ENCODE measurements around the gene SLK. TPM values are rescaled to one million over a fixed set of nuclear protein-coding genes. Genes with fewer than 3 reads are reported as not detected.

The SLK gene
- total and polyA plus RNA-seq, 10 of the 15 experiments (the other 5 are each of a cell fraction or from before 2014, with no cell fraction given): 2.5 to 24.2 (median 11.1) TPM

DNA sequence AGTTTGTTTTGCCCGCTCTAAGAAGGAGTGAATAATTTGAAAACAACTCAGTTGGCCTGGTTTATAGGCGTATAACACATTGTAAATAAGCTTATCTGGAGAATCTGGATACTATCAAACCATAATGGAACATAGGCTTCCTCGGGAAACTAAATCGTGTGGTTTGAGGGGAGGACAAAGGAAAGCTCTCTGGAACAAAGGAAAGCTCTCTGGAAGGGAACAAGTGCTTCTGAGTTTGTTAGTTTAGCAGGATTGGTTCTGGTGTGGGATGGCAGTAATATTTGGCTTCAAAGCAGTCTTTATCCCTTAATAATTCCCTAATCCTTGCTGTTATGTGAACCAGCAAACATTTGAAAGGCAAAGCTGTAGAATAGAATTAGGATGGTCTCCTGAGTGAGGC is 15.0 kb upstream of the SLK start (continued):
- TF ChIP-seq, protein P1, sequence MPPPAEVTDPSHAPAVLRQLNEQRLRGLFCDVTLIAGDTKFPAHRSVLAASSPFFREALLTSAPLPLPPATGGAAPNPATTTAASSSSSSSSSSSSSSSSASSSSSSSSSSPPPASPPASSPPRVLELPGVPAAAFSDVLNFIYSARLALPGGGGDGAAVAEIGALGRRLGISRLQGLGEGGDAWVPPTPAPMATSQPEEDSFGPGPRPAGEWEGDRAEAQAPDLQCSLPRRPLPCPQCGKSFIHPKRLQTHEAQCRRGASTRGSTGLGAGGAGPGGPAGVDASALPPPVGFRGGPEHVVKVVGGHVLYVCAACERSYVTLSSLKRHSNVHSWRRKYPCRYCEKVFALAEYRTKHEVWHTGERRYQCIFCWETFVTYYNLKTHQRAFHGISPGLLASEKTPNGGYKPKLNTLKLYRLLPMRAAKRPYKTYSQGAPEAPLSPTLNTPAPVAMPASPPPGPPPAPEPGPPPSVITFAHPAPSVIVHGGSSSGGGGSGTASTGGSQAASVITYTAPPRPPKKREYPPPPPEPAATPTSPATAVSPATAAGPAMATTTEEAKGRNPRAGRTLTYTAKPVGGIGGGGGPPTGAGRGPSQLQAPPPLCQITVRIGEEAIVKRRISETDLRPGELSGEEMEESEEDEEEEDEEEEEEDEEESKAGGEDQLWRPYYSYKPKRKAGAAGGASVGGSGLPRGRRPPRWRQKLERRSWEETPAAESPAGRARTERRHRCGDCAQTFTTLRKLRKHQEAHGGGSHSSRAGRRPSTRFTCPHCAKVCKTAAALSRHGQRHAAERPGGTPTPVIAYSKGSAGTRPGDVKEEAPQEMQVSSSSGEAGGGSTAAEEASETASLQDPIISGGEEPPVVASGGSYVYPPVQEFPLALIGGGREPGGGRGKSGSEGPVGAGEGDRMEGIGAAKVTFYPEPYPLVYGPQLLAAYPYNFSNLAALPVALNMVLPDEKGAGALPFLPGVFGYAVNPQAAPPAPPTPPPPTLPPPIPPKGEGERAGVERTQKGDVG (CRISPR knock-in tag; IDR thresholded peaks at IDR 0.05): no peak

DNA sequence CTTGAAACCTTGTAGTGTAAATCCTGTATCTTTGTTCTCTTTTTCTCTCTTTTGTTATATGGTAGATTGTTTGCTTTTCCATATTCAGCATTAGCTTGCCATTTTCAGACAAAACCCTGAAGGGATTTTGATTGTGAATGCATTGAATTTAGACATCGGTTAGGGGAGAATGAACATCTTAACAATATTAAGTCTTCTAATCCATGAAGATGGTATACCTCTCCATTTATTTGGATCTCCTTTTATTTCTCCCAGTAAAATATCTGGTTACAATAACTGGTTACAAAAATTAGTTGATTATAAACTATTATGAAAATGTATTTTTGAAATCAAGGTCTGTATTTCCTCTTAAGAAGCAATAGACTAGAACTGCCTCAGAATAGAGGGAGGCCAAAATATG is 12.4 kb upstream of the SLK start:
- TF ChIP-seq, protein P2, sequence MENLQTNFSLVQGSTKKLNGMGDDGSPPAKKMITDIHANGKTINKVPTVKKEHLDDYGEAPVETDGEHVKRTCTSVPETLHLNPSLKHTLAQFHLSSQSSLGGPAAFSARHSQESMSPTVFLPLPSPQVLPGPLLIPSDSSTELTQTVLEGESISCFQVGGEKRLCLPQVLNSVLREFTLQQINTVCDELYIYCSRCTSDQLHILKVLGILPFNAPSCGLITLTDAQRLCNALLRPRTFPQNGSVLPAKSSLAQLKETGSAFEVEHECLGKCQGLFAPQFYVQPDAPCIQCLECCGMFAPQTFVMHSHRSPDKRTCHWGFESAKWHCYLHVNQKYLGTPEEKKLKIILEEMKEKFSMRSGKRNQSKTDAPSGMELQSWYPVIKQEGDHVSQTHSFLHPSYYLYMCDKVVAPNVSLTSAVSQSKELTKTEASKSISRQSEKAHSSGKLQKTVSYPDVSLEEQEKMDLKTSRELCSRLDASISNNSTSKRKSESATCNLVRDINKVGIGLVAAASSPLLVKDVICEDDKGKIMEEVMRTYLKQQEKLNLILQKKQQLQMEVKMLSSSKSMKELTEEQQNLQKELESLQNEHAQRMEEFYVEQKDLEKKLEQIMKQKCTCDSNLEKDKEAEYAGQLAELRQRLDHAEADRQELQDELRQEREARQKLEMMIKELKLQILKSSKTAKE (IDR thresholded peaks at IDR 0.05; ENCODE audit: low read depth, poor library complexity, severe bottlenecking): no peak
- TF ChIP-seq JUND (IDR thresholded peaks at IDR 0.05; ENCODE audit: low read depth, low read length): no peak
- no peak for TF ChIP-seq SPI1 (IDR thresholded peaks at IDR 0.05; ENCODE audit: borderline replicate concordance, insufficient read depth, low read depth, low read length)
- no TSS peak for BruUV-seq (replicated peaks)
- intact Hi-C loops (cut with micrococcal nuclease; ENCODE audit: unreplicated experiment): no loop called here
- H3K9ac ChIP-seq (ENCODE audit: control insufficient read depth, insufficient read depth, low read length): no peak overlapping the region
- no peaks in the 10 kb centered on the region for H3K4me1 ChIP-seq (ENCODE audit: control insufficient read depth, insufficient read depth, low read length)
- H4K20me1 ChIP-seq (ENCODE audit: control insufficient read depth, insufficient read depth): no peaks in the 10 kb centered on the region
- peaks cover 0 to 2% of the 10 kb centered on the region in 2 experiments; a peak in 2 of 4 replicates for H3K27me3 ChIP-seq (replicated peaks in 1 of 2; ENCODE audit: control insufficient read depth in 2 of 2, insufficient read depth in 2 of 2, low read length in 1 of 2)
- CTCF ChIA-PET: interaction anchor here (0.8 kb wide), 1 partner anchor 10 kb away, joined by 3 read pairs; no protein-coding TSS in a partner anchor
- H3K36me3 ChIP-seq (ENCODE audit: control insufficient read depth in 2 of 2, insufficient read depth in 2 of 2, low read length in 1 of 2): no peaks in the 10 kb centered on the region
- no peak overlapping the region for H3K27ac ChIP-seq (ENCODE audit: control insufficient read depth, insufficient read depth)
- no peak for FAIRE-seq
- DNase-seq (ENCODE audit: low read depth, low spot score): no peak
- no peaks in the 10 kb centered on the region for H3K79me2 ChIP-seq (ENCODE audit: control insufficient read depth, insufficient read depth, low read length)
- no peak overlapping the region for H3K4me3 ChIP-seq
- no peak overlapping the region for H2AFZ ChIP-seq (ENCODE audit: control insufficient read depth, low read depth, low read length)
- POLR2A ChIA-PET: no interaction called here
- in situ Hi-C loops (cut with MboI): no loop called here
- H3K9me3 ChIP-seq (replicated peaks; ENCODE audit: control insufficient read depth, insufficient read depth, low read length): no peaks in the 10 kb centered on the region
- SMC1A ChIA-PET (ENCODE audit: uncharacterized antibody, unreplicated experiment): interaction anchor here (0.8 kb wide), 1 partner anchor 146 kb away, joined by 3 read pairs; no protein-coding TSS in a partner anchor
- WGBS (ENCODE audit: insufficient coverage, insufficient replicate concordance, low lambda C conversion rate, missing lambda C conversion rate): 93% methylated on average over 1 of the region's 1 CpG
- H3K4me2 ChIP-seq (ENCODE audit: control insufficient read depth, insufficient read depth): no peak overlapping the region
- RAD21 ChIA-PET (ENCODE audit: unreplicated experiment): no interaction called here
- no peak for ATAC-seq

All from GM12878 (cell line).